Amniotic epithelial cell (primary cell): ENCODE results near the gene BSDC1.

Experiments
- DNase-seq: peaks from one replicate; pipeline ENCODE4 v3.0.0-alpha.2; 2010; ENCODE audit warnings: low read depth

The BSDC1 gene

GRCh38 chr1:32393832-32394140 is 455 bp downstream of the BSDC1 start:
- peak; percentile 28 for DNase-seq

DNA sequence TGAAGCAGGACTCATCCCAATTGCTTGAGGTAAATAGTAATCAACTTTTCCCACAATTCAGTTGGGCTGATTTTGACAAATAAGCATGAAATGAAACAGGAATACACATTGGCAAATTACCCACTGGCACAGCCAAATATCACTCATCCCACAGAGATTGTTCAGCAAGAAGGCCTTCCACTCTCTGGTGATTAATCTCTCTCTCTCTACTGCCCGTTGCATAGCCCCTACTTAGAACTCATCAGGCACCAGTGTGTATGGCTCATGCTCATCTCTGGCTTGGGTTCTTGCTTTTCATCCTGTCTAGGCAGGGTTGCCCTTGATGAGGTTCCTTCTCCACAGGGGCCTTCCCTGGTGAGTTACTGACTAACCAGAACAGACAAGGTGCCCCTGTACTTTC is 1.1 kb downstream of the BSDC1 start:
- peak; percentile 79 for DNase-seq

DNA sequence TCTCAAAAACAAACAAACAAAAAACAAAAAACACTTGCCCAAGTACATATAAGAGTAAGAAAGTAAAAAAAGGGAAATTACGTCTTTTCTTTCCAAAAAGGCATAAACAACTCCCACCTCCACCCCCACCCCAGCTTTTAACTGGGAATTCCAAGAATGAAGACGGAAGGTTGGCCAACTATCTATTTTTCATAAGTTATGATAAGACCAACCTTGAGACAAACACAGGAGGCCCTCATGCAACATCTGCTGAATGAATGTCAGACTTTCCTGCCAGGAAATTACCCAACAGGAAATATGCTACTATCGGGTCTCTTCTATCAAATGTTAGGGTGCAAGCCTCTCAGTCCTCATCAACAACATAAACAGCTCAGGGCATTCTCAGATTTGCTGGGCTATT is 1.9 kb downstream of the BSDC1 start:
- peak; percentile 90 for DNase-seq

- DNase-seq = no peak
These were observed 3.1 kb downstream of the BSDC1 start for GRCh38 chr1:32390904-32391870.

DNA sequence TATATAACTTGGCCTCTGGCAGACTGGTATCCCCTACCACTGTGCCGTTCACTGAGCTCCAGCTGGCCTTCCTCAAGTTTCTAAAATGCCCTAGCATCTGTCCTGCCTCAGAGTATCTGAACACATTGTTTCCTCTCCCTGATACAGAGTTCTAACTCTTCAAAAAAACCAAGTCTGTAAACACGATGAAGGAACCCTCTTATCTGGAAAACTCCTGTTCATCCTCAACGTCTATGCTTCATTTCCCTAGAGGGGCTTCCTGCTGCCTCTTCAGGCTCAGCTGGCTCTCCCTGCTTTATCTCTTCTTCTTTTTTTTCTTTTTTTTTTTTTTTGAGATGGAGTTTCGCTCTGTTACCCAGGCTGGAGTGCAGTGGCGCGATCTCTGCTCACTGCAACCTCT is 5.6 kb downstream of the BSDC1 start:
- DNase-seq = no peak

DNA sequence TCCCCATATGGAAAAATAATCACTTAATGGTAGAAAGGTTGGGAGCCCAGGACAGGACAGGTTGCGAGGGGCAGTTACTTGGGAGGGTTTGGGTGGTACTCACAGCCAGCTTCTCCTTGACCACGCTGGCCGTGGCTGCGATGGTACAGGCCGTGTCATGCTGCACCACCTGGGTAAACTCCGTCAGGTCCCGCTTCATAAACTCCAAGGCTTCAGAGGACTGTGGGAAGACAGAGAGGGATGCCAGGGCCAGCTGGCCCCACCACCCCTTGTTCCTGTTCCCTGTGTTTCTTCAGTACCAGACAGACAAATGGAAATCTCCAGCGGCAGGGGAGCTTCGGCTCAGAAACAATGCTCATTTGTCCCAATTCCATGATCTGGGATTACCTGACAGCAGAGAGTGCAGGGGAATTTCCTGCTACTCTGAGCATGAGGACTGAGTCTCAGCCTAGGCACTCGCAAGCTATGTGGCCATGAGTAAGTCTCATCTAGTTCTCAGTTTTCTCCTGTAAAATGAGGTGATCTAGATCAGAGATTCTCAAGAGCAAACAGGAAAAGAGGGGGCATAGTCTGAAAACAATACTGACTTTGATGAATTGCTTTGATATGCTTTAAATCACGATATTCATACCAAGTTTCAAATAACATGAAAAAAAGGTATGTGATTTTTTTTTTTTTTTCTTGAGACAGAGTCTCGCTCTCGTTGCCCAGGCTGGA is 7.4 kb downstream of the BSDC1 start:
- DNase-seq = no peak

DNA sequence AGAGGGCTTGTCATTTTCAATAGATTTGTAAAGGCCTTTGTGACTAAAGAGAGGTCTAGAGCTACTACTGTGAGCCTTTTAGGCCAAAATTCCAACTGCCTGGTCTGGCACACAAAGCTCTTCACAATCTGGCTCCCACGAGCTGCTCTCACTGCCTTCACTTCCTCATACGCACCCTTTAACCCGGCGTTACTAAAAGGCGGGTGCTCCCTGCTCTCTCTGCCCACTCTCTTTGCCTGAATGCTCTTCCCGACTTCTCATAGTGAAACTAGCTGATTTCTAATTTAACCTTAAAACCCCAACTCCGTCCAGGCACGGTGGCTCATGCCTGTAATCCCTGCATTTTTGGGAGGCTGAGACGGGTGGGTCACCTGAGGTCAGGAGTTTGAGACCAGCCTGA is 14.2 kb downstream of the BSDC1 start:
- no peak for DNase-seq

- DNase-seq = no peak
These were observed 16.6 kb downstream of the BSDC1 start for GRCh38 chr1:32377541-32378220.

DNA sequence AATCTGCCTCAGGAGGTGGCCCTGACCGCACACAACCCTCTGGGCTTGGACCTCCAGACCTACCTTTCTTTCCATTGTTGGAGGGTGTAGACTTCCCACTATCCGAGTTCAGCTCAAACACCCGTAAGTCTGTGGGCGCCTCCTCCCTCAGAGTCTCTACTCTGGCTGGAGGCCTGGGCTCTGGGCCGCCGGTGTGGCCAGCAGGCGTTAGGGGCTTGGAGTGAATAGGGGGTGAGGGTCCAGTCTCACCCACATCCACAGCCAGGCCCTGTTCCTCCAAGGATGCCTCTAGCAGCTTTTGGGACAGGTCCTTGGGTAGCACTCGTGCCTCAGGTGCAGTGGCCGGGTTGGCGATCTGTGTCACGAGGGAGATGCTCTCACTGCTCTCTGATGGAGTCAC is 18.0 kb downstream of the BSDC1 start:
- DNase-seq = no peak

- DNase-seq = no peak
These were observed 20.1 kb downstream of the BSDC1 start for GRCh38 chr1:32373996-32374592.

DNA sequence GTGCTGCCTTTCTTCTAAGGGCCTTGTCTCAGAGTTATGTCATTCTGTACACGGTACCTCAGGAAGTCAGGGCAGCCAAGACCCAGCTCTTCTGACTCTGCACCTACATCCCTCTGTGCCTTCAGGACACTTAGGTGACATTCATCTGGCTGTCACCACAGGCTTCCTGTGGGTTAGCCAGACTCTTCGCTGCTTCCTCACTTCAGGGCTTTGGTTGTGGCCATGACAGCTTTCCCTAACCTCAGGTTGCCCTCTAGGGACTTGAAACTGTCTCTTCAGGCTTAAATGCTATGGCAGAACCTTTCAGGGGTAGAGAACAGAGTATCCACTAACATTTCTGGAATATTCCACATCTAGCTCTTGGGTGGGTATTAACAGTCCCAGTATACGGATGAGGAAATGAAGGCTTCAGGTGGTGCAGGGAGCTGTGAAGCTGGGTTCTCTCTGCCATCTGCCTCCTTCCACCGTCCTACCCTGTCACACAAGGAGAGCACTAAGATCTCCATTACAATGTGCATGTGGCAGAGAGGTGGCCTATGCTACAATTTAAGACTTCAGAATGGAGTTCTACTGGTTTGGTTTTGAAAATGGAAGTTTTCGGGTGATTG is 22.0 kb downstream of the BSDC1 start:
- no peak for DNase-seq

DNA sequence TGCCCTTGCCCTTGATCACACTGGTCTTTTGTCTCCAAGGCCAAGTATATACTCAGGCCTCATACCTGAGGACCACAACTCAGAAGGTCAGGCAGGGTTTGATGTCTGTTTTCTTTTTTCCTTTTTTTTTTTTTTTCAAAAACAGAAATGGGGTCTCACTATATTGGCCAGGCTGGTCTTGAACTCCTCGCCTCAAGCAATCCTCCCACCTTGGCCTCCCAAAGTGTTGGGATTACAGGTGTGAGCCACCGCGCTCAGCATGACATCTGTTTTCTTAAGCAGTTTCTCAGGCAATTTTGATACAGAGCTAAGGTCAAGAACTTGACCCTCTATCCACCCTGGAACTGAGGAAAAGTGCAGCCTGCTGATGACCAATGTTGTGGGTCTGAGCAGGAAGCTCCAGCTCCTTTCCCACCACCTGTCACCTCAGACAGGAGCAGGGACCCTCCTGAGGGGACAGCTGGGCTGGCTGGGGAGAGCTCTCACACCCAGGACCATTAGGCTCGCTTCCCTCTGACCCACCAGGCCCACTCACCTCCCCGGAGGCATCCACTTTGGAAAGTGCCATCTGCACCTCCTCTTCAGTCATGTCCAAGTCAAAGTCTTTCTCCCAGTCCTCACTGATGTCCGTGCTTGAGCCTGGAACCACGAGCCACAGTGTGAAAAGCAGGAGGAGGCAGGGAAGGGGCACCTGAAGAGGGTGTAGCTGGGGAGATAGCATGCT is 26.2 kb downstream of the BSDC1 start:
- DNase-seq = no peak

DNA sequence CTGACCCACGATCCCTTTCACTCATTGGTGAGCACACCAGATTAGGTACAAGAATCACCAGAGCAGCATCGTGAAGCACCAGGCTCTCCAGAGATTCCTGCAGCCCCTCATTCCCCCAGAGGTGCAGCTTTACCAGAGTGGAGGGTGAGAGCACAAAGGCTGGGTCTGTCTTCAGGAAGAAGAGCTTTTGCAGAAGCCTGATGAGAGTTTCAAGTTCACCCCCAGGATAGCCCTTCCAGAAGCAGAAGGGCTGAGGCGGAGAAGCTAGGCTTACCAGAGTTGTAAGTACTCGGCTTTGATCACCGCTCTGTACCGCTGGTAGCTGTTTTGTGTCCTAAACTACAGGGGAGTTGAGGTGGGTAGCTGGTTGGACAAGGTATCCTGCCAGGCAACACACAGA is 28.8 kb downstream of the BSDC1 start:
- DNase-seq = no peak

- no peak for DNase-seq
These were observed 29.4 kb downstream of the BSDC1 start for GRCh38 chr1:32364836-32365235.

DNA sequence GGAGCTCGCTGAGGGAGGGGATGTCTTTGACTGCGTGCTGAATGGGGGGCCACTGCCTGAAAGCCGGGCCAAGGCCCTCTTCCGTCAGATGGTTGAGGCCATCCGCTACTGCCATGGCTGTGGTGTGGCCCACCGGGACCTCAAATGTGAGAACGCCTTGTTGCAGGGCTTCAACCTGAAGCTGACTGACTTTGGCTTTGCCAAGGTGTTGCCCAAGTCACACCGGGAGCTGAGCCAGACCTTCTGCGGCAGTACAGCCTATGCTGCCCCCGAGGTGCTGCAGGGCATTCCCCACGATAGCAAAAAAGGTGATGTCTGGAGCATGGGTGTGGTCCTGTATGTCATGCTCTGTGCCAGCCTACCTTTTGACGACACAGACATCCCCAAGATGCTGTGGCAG is 30.5 kb downstream of the BSDC1 start:
- no peak for DNase-seq

- DNase-seq = no peak
These were observed 31.5 kb downstream of the BSDC1 start, which contains the start of the genes FAM229A and TSSK3 for GRCh38 chr1:32362474-32363313. FAM229A (minus strand) TSS chr1:32362485; CDS start chr1:32362091, 394 bp downstream. TSSK3 (plus strand) TSS chr1:32362539; CDS start chr1:32362702, 163 bp downstream.

- DNase-seq = peak; percentile 34
These were observed 32.4 kb downstream of the BSDC1 start for GRCh38 chr1:32361674-32362473.

DNA sequence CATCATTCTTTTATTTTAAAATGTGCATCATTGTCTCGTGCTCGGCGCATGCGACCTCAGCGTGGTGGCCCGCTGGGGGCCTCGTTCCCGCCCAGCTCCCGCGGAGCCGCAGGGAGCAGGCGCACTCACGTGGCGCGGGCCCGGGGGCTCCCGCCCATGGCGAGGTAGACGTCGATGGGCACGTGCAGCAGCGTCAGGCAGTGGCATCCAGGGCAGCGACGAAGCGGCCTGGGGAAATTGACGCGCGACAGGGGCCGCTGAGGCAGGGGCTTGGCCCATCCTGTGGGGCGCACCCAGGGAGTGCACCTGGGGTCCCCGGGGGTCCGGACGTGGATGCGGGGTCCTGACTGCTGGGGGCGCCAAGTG is 33.0 kb downstream of the BSDC1 start:
- DNase-seq = no peak

- no peak for DNase-seq
These were observed 35.8 kb downstream of the BSDC1 start for GRCh38 chr1:32358435-32358834.
